Measurements from ENCODE around the gene NBAS. TPM values are rescaled to one million over a fixed set of nuclear protein-coding genes. Genes with fewer than 3 reads are reported as not detected.

NBAS gene
- total and polyA plus RNA-seq, 5 experiments from 2014 or later, result 19.0 to 35.0 (median 20.6) TPM

DNA sequence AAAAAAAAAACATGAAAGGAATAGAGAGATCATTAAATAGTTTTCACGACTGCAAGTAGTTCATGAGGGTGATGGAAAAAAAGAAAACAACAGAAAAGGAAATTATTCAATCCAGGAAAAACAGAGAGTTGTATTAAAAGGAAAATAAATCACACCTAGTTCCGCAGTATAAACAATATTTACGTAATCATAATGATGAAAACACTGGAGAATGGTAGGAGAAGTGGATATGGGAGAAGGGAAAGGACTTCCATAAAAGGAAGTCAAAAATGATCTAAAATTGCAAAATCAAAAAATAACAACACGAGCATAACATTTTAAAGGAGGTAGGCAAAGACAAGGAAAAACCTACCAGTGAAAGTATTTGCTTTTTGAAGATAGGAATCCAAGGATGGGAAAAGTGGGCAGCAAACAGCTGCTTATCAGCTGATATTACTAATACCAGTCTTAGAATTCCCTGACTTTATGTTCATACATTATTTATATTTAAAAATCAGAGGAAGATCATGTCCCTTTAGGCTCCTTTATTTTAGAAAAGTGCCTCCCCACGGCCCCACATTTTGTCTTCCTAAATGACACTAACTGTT lies 160.8 kb downstream of the NBAS start:
- H3K36me3 Mint-ChIP-seq, result peaks cover 11 to 56% (median 16%) of the 10 kb centered on the region in 3 donors
- H3K4me3 Mint-ChIP-seq, result no peak overlapping the region
- no peak for DNase-seq
- H3K4me1 Mint-ChIP-seq, result peaks cover 0 to 3% (median 0%) of the 10 kb centered on the region in 4 donors
- no peaks in the 10 kb centered on the region for H3K27me3 Mint-ChIP-seq
- no peaks in the 10 kb centered on the region for H3K9me3 Mint-ChIP-seq
- no peak overlapping the region for H3K27ac Mint-ChIP-seq
- ATAC-seq, result no peak
- POLR2A ChIA-PET, result no interaction called here

DNA sequence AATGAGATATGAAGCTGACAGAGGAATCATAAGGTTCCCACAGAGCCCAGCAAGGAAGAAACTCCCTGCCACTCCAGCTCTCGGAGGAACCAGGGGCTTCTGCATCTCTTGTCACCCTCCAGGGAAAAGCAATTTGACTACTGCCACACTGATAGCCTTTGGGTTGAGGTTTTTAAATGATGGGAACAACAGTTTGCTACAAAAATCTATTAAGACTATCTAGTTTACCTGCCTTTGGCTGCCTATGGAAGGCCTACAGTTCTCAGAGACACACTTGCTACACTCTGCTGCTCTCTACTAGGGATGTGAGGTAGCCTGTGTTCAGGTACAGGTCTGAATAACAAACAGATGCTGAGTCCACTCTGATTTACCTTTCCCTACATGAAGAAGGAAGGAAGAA lies 161.9 kb downstream of the NBAS start:
- H3K36me3 Mint-ChIP-seq, result peaks cover 5 to 58% (median 20%) of the 10 kb centered on the region in 3 donors
- ATAC-seq, result no peak
- H3K4me1 Mint-ChIP-seq, result peaks cover 0 to 3% (median 0%) of the 10 kb centered on the region in 4 donors
- no peak for DNase-seq
- peak overlapping the region in 1 of 10 donors; percentile 40 for H3K27ac Mint-ChIP-seq
- POLR2A ChIA-PET, result no interaction called here
- H3K4me3 Mint-ChIP-seq, result no peak overlapping the region
- no peaks in the 10 kb centered on the region for H3K27me3 Mint-ChIP-seq
- H3K9me3 Mint-ChIP-seq, result no peaks in the 10 kb centered on the region

DNA sequence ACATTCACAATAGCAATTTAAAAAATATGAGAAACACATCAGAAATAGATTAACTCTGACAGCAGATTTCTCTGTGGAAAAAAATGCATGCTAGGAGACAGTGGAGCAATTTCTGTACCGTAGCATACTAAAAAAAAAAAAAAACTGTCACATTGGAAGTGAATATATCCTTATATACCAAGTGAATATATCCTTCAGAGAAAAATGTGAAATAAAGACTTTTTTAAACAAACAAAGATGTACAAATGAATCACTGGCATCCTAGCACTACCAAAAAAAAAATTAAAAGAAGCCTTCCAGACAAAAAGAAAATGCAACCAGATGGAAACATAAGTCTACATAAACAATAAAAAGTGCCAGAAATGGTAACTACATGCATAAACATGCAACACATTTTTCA lies 169.4 kb downstream of the NBAS start:
- Mint-ChIP-seq H3K36me3 (peaks cover 5 to 73% (median 40%) of the 10 kb centered on the region in 3 donors), H3K4me3 (no peak overlapping the region), H3K4me1 (no peaks in the 10 kb centered on the region), H3K27ac (no peak overlapping the region), H3K9me3 (no peaks in the 10 kb centered on the region), H3K27me3 (no peaks in the 10 kb centered on the region)
- ATAC-seq (no peak), DNase-seq (no peak)
- POLR2A ChIA-PET, result interaction anchor here (0.7 kb wide), 1 partner anchor 192 kb away, joined by 4 read pairs; no protein-coding TSS in a partner anchor

DNA sequence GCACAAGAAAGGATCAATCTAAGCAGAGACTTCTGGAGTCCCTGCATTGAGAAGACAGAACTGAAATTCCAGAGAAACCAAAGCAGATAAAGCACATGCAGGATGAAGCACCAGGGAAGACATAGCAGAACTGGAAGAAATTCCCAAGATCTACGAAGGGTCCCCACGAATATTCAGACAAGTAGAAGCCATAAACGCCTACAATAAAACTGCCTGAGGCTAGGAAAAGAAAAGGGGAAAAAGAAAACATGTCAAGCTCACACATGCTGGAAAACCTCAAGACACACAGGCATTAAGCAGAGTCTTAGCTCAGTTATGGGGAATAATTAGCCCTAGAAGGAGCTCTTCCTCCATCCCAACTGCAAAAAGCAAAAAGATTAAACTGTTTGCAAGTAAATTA lies 171.2 kb downstream of the NBAS start:
- ATAC-seq, result no peak
- no peak overlapping the region for H3K4me3 Mint-ChIP-seq
- H3K27ac Mint-ChIP-seq, result peak overlapping the region in 1 of 10 donors; percentile 39
- H3K27me3 Mint-ChIP-seq, result no peaks in the 10 kb centered on the region
- H3K9me3 Mint-ChIP-seq, result no peaks in the 10 kb centered on the region
- H3K4me1 Mint-ChIP-seq, result no peaks in the 10 kb centered on the region
- peaks cover 4 to 76% (median 39%) of the 10 kb centered on the region in 3 donors for H3K36me3 Mint-ChIP-seq
- POLR2A ChIA-PET, result no interaction called here
- DNase-seq, result no peak

DNA sequence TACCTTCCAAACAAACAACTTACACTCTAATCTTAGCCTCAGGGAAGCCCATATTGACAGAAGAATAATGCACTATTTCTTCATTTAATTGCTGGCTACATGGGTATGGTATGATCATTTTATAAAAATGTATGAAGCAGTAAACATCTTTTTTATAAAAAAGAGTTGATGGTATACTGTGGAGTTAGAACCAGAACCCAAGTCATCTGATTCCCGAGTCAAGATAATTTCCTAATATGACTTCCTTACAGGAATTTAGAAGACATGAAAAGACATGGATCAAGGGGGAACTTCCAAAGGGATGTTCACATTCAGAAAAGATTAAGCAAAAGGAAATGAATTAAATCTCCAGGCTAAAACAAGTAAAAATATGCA lies 171.8 kb downstream of the NBAS start:
- H3K9me3 Mint-ChIP-seq, result no peaks in the 10 kb centered on the region

DNA sequence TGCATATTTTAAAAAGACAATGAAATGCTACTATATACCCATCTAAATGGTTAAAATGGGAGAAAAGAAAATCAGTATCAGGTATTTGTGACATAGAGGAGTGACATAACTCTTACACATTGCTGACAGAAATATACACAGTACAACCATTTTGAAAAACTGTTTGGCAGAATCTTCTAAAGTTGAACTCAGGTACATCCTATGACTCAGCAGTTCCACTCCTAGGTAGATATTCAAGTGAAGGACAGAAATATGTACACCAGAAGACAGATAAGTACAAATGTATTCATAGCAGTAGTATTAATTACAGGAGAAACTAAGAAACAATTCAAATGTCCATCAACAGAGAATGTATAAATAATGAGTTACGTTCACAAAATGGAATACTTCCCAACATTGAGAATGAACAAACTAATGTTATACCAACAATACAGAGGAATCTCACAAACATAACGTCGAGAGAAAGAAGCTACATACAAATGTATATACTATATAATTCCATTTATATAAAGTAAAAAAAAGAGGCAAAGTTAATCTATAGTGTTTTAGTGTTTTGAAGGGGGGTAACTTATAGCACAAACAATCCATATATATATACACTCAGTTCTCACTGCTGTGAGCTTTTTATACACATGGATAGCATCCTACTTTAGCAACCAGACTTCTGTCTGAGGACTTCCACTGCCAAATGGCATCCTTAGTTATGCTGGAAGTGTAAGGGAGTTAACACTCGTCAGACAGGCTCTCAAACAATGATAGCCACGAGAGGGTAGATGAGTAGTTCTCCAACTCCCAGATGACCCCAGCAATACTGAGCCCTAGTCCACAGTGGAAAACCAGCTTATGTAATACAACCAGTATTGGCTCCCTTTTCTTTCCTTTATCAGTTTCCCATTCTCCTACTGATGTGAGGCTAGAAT lies 172.5 kb downstream of the NBAS start:
- H3K27ac Mint-ChIP-seq, result no peak overlapping the region
- no peaks in the 10 kb centered on the region for H3K4me1 Mint-ChIP-seq
- ATAC-seq, result no peak
- H3K27me3 Mint-ChIP-seq, result no peaks in the 10 kb centered on the region
- no peak for DNase-seq
- no peak overlapping the region for H3K4me3 Mint-ChIP-seq
- POLR2A ChIA-PET, result interaction anchor here (0.6 kb wide), 1 partner anchor 10 kb away, joined by 4 read pairs; no protein-coding TSS in a partner anchor
- peaks cover 4 to 75% (median 38%) of the 10 kb centered on the region in 3 donors for H3K36me3 Mint-ChIP-seq
- no peaks in the 10 kb centered on the region for H3K9me3 Mint-ChIP-seq

More for the DNA sequence above, 171.8 kb downstream of the NBAS start:
- Mint-ChIP-seq H3K4me1 (no peaks in the 10 kb centered on the region), H3K36me3 (peaks cover 4 to 74% (median 39%) of the 10 kb centered on the region in 3 donors), H3K27me3 (no peaks in the 10 kb centered on the region), H3K27ac (no peak overlapping the region), H3K4me3 (no peak overlapping the region)
- ATAC-seq (no peak), DNase-seq (no peak)
- POLR2A ChIA-PET, result no interaction called here

DNA sequence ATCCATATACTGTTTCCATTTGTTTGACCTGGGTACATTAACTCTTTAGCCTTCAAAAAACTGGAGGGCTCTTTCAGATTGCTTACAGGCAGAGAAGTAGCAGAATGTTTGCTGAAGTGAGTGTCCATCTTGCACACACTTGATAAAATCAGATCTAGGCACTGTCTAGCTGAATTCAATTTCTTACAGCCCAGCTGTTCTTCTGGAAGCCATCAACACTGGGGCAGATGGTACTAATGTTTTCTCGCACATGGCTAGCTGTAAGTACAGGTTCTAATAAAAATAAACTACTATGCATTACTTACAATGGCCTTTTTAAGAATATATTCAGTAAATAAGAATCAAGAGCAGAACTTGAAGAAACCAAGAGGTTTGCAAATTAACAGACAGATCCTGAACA lies 175.9 kb downstream of the NBAS start:
- Mint-ChIP-seq H3K27ac (no peak overlapping the region), H3K4me1 (peaks cover 0 to 3% (median 0%) of the 10 kb centered on the region in 4 donors), H3K4me3 (no peak overlapping the region), H3K9me3 (no peaks in the 10 kb centered on the region), H3K27me3 (no peaks in the 10 kb centered on the region), H3K36me3 (peaks cover 13 to 66% (median 29%) of the 10 kb centered on the region in 3 donors)
- ATAC-seq (no peak), DNase-seq (no peak)
- POLR2A ChIA-PET, result no interaction called here

DNA sequence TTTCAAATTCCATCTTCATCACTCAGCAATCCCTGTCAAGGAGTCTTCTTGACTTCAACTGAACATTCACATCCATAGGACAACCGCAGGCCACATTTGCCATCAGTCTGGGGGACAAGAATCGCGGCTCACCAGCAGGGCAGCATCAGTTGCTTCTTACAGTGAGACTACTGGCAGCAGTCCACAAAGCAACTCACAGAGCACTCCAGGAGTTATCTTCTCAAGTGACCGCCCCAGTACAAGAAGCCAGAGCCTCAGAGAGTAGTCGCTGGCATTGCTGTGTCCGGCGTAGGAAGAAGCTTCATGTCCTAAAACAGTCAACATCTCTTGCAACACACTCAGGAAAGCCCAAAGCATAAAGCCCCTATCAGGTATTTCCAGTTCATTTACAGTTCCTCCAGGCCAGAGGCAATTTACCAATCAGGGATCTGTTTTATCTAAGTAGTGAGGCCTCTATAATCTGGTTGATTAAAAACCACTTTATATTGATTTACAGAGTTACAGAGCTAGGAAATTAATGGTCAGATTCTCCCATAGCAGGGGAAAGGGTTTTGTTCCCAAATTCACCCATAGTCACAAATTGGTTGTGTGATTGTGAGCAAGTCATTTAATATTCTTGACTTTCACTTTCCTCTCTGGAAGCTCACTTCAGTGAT lies 177.3 kb downstream of the NBAS start:
- peaks cover 0 to 3% (median 0%) of the 10 kb centered on the region in 4 donors for H3K4me1 Mint-ChIP-seq
- ATAC-seq (no peak), DNase-seq (no peak)
- POLR2A ChIA-PET, result no interaction called here
- no peaks in the 10 kb centered on the region for H3K9me3 Mint-ChIP-seq
- no peak overlapping the region for H3K4me3 Mint-ChIP-seq
- no peaks in the 10 kb centered on the region for H3K27me3 Mint-ChIP-seq
- no peak overlapping the region for H3K27ac Mint-ChIP-seq
- peaks cover 12 to 64% (median 27%) of the 10 kb centered on the region in 3 donors for H3K36me3 Mint-ChIP-seq

DNA sequence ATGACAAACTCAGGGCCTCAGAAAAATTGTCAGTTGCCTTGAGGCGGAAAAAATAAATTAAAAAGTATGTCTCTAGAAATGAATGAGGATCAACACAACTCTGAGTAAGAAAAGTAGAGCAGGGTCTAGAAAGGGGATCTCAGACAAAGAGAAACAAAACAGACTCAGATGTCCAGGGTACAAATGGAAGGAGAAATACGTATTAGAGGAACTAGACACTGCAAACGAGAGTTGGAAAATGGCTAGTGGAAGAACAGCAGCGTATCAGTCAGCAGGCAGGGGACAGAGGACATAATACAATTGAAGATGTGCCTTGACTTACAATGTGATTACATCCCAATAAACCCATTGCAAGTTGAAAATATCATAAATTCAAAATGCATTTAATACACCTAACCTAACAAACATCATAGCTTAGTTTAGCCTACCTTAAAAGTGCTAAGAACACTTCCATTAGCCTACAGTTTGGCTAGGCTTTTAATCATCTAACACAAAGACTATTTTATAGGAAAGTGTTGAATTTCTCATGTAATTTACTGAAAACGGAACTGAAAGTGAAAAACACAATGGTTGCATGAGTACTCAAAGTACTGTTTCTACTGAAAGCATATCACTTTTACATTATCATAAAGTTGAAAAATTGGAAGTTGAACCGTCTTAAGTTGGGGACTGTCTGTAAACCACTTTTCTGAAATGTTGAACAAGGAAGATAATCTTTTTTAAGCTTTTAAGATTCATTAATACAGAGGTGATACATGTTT lies 182.8 kb downstream of the NBAS start:
- Mint-ChIP-seq H3K27ac (peak overlapping the region in 1 of 10 donors; percentile 49), H3K4me3 (no peak overlapping the region)
- POLR2A ChIA-PET, result interaction anchor here (1.2 kb wide), 1 partner anchor 10 kb away, joined by 4 read pairs; no protein-coding TSS in a partner anchor

DNA sequence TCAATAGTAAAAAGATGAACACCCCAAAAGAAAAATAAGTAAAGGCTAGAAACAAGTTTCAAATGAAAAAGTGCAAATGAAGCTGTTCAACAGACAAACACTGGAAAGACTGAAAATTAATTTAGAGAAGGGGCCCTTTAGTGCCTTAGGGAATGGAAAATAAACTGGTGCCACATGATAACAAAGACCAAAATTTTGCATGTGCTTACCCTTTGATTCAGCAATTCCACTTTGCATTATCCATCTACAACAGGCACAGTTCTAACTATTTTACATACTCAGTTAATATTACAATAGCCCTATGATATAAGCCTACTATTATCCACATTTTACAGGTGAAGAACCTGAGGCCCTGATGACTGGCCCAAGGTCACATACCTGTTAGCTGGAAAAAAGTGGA lies 183.9 kb downstream of the NBAS start:
- POLR2A ChIA-PET, result no interaction called here
- DNase-seq, result no peak
- Mint-ChIP-seq H3K4me3 (no peak overlapping the region), H3K36me3 (peaks cover 5 to 62% (median 36%) of the 10 kb centered on the region in 3 donors), H3K27ac (no peak overlapping the region), H3K9me3 (no peaks in the 10 kb centered on the region), H3K4me1 (peaks cover 0 to 2% (median 0%) of the 10 kb centered on the region in 4 donors), H3K27me3 (no peaks in the 10 kb centered on the region)
- no peak for ATAC-seq

More for the DNA sequence above, 182.8 kb downstream of the NBAS start:
- H3K9me3 Mint-ChIP-seq, result no peaks in the 10 kb centered on the region
- H3K27me3 Mint-ChIP-seq, result no peaks in the 10 kb centered on the region
- H3K4me1 Mint-ChIP-seq, result peaks cover 0 to 3% (median 0%) of the 10 kb centered on the region in 4 donors
- no peak for ATAC-seq
- DNase-seq, result no peak
- peaks cover 12 to 63% (median 36%) of the 10 kb centered on the region in 3 donors for H3K36me3 Mint-ChIP-seq

DNA sequence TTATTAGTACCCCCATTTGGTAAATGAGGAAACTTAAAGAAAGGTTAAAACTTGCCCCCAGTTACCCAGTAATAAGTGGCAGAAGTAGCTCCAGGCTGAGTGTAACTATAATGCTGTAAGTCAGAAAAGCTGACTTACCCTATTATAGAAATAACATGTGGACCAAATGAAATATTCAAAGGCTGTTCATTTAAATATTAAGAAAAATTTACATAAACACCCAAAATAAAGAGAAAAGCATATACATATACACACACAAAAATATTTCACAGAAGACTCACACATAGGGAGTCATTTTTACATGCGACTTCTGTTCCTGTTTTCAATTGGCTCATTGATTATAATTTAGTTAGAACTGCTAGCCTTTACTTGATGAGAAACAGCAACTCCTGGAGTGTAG lies 189.1 kb downstream of the NBAS start:
- H3K4me1 Mint-ChIP-seq, result peaks cover 0 to 4% (median 2%) of the 10 kb centered on the region in 4 donors
- H3K4me3 Mint-ChIP-seq, result no peak overlapping the region
- DNase-seq (no peak), ATAC-seq (no peak)
- H3K9me3 Mint-ChIP-seq, result no peaks in the 10 kb centered on the region
- H3K36me3 Mint-ChIP-seq, result peaks cover 0 to 64% (median 29%) of the 10 kb centered on the region in 3 donors
- no peaks in the 10 kb centered on the region for H3K27me3 Mint-ChIP-seq
- POLR2A ChIA-PET, result no interaction called here
- H3K27ac Mint-ChIP-seq, result no peak overlapping the region

DNA sequence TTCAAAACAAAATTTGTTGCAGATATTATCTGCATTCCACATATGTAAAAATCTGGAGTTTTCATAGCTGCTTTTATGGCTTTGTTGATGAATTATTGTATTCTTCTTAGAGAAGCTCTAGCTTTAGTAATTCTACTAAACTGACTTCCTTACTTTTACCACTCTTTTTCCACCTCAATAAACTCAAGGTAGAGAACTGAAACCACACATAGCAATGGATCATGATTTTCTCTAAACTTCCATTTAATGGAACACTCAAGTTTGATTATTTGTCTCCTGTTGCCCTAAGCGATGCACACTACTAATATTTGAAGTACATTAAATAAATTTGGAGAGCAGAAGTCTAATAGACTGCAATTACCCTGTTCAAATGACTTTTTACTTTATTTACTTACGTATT lies 192.0 kb downstream of the NBAS start:
- no peak for DNase-seq
- no peak for ATAC-seq
- H3K27me3 Mint-ChIP-seq, result no peaks in the 10 kb centered on the region
- no peak overlapping the region for H3K27ac Mint-ChIP-seq
- no peak overlapping the region for H3K4me3 Mint-ChIP-seq
- H3K36me3 Mint-ChIP-seq, result peaks cover 3 to 71% (median 39%) of the 10 kb centered on the region in 3 donors
- H3K4me1 Mint-ChIP-seq, result peaks cover 0 to 4% (median 2%) of the 10 kb centered on the region in 4 donors
- POLR2A ChIA-PET, result no interaction called here
- H3K9me3 Mint-ChIP-seq, result no peaks in the 10 kb centered on the region
